HT-29 (cell line): ENCODE results near the gene NAALADL1. TPM values are rescaled to one million over a fixed set of nuclear protein-coding genes. Genes with fewer than 3 reads are reported as not detected.
A peak's percentile ranks its signal among the peaks of the same experiment; 100 is the strongest.

Experiments used
- DNase-seq: peaks from one replicate; pipeline ENCODE4 v3.0.0-alpha.2; 2015; ENCODE audit warnings: low spot score
- total RNA-seq: library from RNA; depleted of rRNA; stranded (reverse); fragments of >200 nt; shearing (Covaris generic); gene quantifications from 2 replicates; pipeline ENCODE4 v1.2.3, GENCODE V29; 2014; rRNA removed

Gene NAALADL1
- 0.08 and 1.9 TPM in 2 replicates for total RNA-seq

DNA sequence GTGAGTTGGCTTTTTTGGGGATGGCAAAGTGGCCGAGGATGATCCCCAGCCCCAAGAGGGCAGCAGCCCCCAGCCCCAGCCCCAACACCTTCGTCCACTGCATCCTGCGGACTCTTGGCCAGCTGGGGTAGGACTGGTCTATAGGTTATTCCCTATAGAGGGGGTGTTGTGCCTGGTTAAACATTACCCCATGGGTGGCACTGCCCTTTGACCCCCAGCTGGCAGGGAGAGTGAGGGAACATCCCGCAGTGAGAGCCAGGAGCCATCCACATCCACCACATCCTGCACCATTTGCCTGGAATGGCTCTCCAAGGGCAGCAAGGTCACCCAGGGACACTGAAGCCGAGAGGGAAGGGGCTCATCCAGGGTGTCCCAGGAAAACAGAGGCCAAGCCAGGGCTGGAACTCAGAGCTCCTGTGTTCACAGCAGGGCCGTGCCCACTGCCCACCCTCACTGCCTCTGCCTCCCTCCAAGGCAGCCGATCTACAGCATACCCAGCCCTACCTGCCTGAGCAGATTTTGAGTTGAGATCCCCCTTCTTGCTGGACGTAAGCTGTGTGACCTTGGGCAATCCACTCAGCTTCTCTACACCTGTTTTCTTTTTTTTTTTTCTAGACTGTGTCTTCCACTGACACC lies at the start of gene NAALADL1:
TSS of gene NAALADL1 (minus strand) at position 135 of the 636 bp plus-strand sequence. CDS start at position 103, 32 bp downstream.
- DNase-seq, result no peak

DNA sequence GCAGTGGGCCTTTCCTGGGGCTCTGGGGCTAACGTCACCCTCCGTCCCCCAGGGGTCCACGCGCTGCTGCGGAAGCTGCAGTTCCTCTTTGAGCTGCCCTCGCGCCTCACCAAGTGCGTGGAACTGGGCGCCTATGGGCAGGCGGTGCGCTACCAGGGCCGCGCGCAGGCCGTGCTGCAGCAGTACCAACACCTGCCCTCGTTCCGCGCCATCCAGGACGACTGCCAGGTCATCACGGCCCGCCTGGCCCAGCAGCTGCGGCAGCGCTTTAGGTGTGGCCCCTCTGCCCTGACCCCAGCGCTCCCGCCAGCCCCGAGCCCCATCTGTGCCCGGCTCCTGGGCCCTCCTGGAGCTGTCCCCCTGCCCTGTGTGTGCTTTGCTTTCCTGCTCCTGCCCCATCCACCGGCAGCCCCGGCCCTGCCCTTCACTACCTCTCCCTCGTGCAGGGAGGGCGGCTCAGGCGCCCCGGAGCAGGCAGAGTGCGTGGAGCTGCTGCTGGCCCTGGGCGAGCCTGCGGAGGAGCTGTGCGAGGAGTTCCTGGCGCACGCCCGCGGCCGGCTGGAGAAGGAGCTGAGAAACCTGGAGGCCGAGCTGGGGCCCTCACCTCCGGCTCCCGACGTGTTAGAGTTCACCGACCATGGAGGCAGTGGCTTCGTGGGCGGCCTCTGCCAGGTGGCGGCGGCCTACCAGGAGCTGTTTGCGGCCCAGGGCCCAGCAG lies 49.6 kb upstream of the NAALADL1 start:
- DNase-seq, result no peak

GRCh38 chr11:65107078-65107477 lies 48.7 kb upstream of the NAALADL1 start:
- DNase-seq, result no peak

DNA sequence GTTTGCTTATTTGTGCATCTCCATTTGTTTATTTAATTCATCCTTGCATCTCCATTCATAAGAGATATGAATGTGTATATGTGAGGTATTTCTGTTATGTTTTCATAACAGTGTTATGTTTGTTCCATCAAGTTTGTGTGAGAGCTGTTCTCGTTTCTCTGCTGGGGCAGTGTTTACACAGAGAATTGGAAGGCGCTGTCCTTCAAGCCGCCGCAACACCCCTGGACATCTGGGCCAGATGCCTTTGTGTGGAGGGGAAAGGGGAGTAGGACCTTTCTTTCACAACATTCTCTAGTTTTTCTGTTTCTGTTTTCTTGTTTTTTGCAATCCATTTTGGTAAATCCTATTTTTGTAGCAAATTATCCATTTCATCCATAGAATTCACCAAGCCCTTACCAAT lies 46.3 kb upstream of the NAALADL1 start:
- DNase-seq, result no peak

- DNase-seq, result no peak
These were observed 45.1 kb upstream of the NAALADL1 start for GRCh38 chr11:65103476-65103875.

GRCh38 chr11:65102142-65103095 lies 44.1 kb upstream of the NAALADL1 start:
- no peak for DNase-seq

GRCh38 chr11:65100674-65101350 lies 42.5 kb upstream of the NAALADL1 start:
- no peak for DNase-seq

DNA sequence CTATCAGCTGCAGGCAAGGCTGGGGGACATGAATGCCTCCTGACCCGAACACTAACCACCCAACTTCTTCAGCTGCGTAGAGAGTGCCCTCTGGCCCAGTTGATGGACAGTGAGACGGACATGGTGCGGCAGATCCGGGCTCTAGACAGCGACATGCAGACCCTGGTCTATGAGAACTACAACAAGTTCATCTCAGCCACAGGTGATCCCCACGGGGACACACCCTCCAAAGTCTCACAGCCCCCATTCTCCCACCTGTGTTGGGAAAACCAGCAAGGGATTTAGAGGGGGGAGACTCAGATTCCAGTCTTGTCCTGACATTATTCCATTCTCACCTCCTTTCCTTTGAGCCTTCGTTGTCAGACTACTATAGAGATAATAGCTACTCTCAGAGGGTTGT lies 38.6 kb upstream of the NAALADL1 start:
- no peak for DNase-seq

DNA sequence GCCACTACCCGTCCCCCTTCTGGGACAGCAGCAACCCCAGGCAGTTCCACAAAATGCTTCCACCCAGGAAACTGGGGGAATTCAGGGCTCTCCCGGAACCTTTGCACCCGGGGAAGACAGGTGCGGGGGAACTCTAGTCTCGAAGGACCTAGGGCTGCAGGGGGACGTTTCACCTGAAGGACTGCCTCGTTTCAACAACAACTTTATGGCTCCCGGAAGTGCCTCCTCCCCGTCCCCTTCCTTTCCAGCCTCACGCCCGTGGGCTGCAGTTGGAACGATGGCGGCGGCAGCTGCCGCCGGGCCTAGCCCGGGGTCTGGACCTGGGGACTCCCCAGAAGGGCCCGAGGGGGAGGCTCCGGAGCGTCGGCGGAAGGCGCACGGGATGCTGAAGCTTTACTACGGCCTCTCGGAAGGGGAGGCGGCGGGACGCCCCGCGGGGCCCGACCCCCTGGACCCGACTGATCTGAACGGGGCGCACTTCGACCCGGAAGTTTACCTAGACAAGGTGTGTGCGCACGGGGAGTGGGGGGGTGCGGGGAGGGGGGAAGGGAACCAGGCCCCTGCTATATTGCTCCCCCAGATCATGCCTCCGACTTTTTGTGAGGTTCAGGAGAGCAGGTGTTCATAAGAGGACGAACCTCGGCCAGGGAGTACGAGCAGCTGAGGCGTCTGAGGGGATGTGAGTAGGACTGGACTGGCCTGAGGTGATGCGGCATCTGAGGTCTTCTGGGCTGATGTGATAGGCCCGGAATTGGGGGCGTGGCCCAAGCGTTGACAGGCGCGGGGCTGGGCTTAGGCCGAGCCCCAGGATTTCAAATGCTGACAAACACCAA lies 37.8 kb upstream of the NAALADL1 start, which contains the start of gene VPS51:
TSS of gene VPS51 (plus strand) at position 241 of the 833 bp plus-strand sequence. CDS start at position 278, 37 bp downstream.
- DNase-seq, result peak; percentile 95

GRCh38 chr11:65095427-65095826 lies 37.1 kb upstream of the NAALADL1 start:
- no peak for DNase-seq

DNA sequence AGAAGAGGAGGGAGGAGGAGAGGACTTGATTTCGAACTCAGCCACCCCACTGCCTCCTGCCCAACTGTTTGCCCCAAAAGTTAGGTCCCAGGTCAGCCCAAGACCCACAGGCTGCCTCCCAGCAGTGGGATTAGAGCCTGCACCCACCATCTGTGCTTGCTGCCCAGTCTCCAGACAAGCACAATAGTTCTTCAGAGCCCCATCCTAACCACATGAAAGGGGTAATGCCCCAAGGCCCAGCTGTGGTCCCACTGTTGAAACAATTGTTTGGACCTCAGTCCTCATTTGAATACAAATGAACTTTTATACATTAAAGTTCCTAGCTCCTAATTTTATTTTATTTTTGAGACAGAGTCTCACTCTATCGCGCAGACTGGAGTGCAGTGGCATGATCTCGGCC lies 32.3 kb upstream of the NAALADL1 start:
- no peak for DNase-seq

- peak; percentile 17 for DNase-seq
These were observed 31.3 kb upstream of the NAALADL1 start for GRCh38 chr11:65089621-65090020.

DNA sequence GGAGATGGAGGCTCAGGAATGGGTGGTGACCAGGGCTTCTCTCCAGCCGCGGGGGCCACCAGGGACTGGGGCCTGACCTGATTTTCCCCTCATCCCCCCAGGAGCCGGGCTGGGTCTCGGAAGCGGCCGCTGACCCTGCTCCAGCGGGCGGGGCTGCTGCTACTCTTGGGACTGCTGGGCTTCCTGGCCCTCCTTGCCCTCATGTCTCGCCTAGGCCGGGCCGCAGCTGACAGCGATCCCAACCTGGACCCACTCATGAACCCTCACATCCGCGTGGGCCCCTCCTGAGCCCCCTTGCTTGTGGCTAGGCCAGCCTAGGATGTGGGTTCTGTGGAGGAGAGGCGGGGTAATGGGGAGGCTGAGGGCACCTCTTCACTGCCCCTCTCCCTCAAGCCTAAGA lies 29.5 kb upstream of the NAALADL1 start:
- no peak for DNase-seq

DNA sequence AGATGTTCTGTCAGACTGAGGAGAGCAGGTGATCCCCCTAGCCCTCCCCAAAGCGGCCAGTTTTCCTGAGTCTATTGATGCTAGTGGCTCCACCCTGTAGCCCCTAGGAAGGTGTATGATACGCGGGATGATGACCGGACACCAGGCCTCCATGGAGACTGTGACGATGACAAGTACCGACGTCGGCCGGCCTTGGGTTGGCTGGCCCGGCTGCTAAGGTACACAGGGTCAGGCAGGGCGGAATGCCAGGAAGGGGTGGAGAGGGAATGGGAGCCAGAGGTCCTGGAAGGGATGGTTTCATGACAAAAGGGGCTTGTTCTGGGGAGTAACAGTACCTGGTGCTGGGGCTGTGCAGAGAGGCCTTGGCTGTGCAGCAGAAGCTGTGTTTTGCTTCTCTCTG lies 28.9 kb upstream of the NAALADL1 start:
- DNase-seq, result no peak

DNA sequence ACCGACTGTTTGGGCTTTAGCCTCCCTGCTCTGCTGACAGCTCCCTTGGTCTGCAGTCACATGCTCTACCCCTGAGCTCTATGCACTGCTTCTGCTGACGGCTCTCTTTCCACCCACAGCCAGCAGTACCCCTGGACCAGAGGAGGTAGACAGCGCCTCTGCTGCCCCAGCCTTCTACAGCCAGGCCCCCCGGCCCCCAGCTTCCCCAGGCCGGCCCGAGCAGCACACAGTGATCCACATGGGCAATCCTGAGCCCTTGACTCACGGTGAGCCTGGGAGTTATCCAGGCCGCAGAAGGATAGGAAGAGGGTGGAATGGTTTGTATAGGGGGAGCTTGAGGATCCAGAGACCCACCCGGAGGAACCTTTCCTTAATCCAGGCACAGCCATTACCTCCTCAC lies 28.5 kb upstream of the NAALADL1 start:
- DNase-seq, result no peak

DNA sequence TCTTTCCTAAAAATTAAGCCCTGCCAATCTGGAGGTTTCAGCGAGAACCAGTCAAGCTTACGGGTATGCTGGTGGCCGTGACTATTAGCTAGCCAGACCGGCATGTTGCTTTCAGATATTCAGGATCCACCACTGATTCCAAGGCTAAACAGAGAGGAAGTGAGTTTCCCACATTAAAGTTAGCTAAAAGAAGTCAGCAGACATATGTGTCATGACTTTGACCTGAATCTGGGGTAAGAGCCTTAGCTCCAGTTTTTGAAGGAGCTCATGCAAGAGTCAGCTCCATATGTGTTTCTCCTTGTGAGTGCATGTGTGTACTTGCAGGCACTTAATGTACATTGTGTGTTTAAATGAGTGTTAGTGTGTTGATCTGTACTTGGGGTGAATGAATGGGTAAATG lies 27.1 kb upstream of the NAALADL1 start:
- DNase-seq, result no peak

DNA sequence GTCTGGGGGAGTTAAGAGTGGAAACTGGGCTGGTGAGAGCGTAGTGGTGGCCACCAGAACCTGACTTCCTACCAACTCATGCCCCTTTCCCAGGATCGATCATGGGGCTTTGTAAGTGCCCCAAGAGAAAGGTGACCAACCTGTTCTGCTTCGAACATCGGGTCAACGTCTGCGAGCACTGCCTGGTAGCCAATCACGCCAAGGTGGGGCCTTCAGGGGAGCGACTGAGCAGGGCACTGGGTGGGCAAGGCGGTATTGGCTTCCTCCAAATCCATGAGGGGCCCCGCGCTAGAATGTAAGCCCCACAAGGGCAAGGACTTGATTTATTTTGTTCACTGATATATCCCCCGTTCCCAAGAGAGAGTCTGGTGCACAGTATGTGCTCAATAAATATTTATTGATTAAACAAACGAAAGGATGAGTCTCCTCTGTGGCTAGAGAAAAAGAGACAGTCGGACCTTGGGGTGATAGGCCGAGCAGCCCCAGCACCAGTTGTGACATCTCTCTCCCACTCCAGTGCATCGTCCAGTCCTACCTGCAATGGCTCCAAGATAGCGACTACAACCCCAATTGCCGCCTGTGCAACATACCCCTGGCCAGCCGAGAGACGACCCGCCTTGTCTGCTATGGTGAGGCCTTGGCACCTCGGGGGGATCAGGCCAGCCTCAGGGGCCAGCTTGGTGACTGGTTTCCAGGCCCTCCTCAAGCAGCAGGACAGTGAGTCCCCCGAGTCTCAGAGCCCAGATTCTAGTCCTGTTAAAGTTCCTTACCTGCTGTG lies 26.4 kb upstream of the NAALADL1 start:
- DNase-seq, result no peak

DNA sequence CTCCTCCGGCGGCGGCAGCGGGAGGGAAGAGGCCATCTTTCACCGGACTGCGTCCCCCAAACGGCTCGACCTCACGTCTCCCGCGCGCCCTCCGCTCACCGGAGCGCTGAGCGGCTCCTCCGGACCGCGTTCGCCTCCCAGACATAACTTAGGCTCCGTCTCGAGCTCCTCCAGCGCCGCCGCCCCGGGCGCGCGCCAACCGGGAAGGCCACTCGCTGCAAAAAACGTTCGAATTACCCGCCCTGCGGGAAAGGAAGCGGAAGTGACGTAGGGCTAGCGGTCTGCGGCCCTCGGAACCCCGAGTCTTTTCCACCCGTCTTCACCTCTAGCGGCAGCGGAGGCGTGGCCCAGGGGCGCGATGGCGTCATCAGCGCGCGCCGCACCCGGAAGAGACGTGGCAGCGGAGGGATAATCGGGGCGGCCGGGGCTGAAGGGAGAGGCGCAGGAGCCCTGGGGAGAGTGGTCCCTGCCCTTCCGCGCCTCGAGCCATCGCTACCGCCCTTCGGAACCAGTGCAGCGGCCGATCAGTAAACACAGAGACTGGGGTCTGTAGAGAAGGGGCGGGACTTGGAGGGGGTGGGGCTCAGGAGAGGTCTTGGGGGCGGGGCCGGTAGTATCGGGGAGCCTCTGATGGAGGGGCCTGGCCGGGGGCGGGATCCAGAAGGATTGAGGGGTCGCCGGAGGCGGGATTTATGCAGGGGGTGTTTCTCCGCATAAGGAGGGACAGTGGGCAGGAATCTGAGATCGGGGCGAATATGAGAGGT lies 25.7 kb upstream of the NAALADL1 start, which contains the start of the genes CDCA5 and ZFPL1:
TSS of gene CDCA5 (minus strand) at position 207 of the 764 bp plus-strand sequence. CDS start at position 145, 62 bp downstream.
TSS of gene ZFPL1 (plus strand) at position 389 of the 764 bp plus-strand sequence. CDS start 477 bp downstream, outside the sequence.
- peak; percentile 98 for DNase-seq
